Large intestine (tissue), 1 donor: ENCODE data around the gene CRISP2. TPM values are rescaled to one million over a fixed set of nuclear protein-coding genes. Genes with fewer than 3 reads are reported as not detected.

Source experiments
- polyA plus RNA-seq: library from polyadenylated mRNA; unstranded; fragments of 120-200 nt; gene quantifications from one replicate; pipeline ENCODE4 v1.2.1, GENCODE V29; 2013

CRISP2 gene
- polyA plus RNA-seq, 1 donor, result 0.34 TPM

Other genes with a start within 250 kb of the CRISP2 start
- gene GLYATL3, start 213.6 kb downstream of the CRISP2 start, polyA plus RNA-seq, result not detected
- gene C6orf141, start 162.9 kb downstream of the CRISP2 start, polyA plus RNA-seq, result 24.1 TPM
- 1.3 TPM for gene RHAG, start 76.7 kb downstream of the CRISP2 start, polyA plus RNA-seq
- gene CRISP3, start 30.8 kb upstream of the CRISP2 start, polyA plus RNA-seq, result 0.06 TPM
- gene PGK2, start 73.7 kb upstream of the CRISP2 start, polyA plus RNA-seq, result 0.12 TPM
- 0.25 TPM for gene CRISP1, start 153.0 kb upstream of the CRISP2 start, polyA plus RNA-seq